Cardiac fibroblast (primary cell): ENCODE measurements around the gene PLEKHG4B.
"Not testable (repeated sequence)": the region's sequence is repeated elsewhere in the genome, so short reads cannot be mapped to it uniquely, and the experiment has no call there.

Experiments
- DNase-seq, 2 donors: peaks; one replicate each; pipeline versions ENCODE4 v3.0.0 to v3.0.0-alpha.2; 2010; ENCODE audit warnings: low read depth in 2 of 2
- H3K4me3 ChIP-seq, 2 donors: replicated peaks in 1 of 2; 1 replicate in 1 of 2; 2 replicates in 1 of 2; pipeline ENCODE4 v1.5.1; 2011; ENCODE audit warnings: low read depth in 2 of 2, low read length in 2 of 2, mild to moderate bottlenecking in 2 of 2, moderate library complexity in 1 of 2
- TF ChIP-seq, protein P1 (sequence below): IDR thresholded peaks from one replicate; pipeline ENCODE4 v1.5.1; 2011; ENCODE audit warnings: low read depth, mild to moderate bottlenecking, low read length, inconsistent platforms

Gene PLEKHG4B

GRCh38 chr5:53381-54174 lies 38.4 kb upstream of the PLEKHG4B start:
- H3K4me3 ChIP-seq, result peak overlapping the region; percentile 42 to 46
- TF ChIP-seq, protein P1, sequence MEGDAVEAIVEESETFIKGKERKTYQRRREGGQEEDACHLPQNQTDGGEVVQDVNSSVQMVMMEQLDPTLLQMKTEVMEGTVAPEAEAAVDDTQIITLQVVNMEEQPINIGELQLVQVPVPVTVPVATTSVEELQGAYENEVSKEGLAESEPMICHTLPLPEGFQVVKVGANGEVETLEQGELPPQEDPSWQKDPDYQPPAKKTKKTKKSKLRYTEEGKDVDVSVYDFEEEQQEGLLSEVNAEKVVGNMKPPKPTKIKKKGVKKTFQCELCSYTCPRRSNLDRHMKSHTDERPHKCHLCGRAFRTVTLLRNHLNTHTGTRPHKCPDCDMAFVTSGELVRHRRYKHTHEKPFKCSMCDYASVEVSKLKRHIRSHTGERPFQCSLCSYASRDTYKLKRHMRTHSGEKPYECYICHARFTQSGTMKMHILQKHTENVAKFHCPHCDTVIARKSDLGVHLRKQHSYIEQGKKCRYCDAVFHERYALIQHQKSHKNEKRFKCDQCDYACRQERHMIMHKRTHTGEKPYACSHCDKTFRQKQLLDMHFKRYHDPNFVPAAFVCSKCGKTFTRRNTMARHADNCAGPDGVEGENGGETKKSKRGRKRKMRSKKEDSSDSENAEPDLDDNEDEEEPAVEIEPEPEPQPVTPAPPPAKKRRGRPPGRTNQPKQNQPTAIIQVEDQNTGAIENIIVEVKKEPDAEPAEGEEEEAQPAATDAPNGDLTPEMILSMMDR, result no peak
- peak; percentile 8 to 36 for DNase-seq

- TF ChIP-seq, protein P1, result no peak
- H3K4me3 ChIP-seq, result peak overlapping the region; percentile 42 to 46
- no peak for DNase-seq
These were observed 37.7 kb upstream of the PLEKHG4B start for GRCh38 chr5:54175-54730.

DNA sequence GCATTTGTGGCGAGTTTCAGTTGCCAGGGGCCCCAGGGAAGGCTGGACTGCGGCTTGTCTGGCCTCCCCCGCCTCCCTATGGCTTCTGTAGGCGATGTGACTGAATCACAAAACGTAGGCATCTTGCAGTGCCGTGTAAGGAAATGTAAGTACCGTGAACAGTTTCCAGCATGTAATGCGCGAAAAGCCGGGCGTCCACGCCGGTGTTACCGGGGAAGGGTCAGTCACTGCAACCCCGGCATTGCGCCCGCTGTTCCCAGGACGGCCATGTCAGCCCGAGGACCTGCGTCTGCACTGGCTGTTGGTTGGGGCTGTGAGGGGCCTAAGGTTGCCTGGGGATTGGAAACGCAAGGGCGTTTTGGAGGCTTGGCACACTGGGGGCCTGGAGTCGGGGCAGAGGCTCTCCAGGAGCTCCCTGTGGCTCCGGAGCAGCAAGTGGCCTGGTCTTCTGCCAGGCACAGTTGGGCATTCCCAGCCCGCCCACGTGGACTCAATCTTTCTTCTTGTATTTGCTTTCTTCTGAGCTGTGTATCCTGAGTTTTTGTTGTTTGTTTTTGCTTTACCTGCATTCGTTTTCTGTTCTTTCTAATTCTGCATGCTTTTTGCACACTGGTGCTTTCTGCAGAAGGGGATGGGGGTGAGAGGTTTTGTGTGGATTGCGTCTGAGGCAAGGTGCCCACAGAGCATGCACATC lies 36.9 kb upstream of the PLEKHG4B start:
- no peak overlapping the region for H3K4me3 ChIP-seq
- TF ChIP-seq, protein P1, result no peak
- no peak for DNase-seq

DNA sequence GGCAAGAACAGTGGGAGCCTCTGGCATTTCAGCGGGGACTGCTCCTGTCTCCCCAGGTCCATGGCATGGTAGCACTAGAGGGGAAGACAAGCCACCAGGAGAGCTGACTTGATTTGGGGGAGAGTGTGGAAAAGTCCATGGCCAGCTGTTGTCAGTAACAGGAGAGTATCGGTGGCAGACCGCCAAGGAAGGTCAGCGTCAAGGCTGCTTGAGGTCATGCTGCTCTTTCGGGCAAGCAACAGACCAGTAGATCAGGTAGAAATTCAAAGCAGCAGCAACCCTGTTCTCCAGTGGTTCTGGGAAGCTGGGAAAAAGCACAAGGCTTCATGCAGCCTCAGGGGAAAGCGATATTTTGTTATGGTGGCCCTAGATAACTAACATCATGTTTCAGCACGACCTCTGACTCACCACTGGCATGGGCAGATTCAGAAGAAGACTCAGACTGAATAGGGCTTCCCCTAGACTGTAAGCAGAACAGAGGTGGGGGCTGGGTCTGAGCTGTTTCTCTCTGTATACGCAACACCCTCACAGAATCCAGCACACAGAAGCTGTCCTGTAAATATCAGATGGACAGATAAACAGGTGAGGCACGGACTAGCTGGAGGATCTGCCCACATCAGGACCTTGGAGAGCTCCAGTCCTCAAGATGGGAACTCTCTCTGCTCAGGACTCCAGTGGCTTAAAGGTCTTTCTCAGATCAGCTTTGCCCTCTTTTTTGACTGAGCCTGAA lies 35.2 kb upstream of the PLEKHG4B start:
- H3K4me3 ChIP-seq, result no peak overlapping the region
- DNase-seq, result peak; percentile 21 to 50
- TF ChIP-seq, protein P1, result no peak

DNA sequence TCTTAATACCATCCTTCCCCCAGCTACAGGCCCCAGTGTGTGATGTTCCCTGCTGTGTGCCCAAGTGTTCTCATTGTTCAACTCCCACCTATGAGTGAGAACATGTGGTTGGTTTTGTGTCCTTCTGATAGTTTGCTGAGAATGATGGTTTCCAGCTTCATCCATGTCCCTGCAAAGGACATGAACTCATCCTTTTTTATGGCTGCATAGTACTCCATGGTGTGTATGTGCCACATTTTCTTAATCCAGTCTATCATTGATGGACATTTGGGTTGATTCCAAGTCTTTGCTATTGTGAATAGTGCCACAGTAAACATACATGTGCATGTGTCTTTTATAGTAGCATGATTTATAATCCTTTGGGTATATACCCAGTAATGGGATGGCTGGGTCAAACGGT lies 31.7 kb upstream of the PLEKHG4B start:
- not testable (repeated sequence) for H3K4me3 ChIP-seq, DNase-seq

DNA sequence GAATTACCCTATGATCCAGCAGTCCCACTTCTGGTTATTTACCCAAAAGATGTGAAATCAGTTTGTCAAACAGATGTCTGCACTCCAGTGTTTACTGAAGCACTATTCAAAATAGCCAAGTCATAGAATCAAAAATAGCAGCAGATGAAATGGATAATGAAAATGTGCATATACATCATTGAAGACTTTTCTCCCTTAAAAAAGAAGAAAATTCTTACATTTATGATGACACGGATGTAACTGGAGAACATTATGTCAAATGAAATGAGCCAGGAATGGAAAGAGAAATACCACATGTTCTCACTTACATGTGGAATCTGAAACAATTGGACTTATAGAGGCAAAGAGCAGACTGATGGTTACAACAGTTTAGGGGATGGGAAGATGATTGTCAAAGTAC lies 21.5 kb upstream of the PLEKHG4B start:
- no peak overlapping the region for H3K4me3 ChIP-seq
- TF ChIP-seq, protein P1, result no peak
- no peak for DNase-seq

DNA sequence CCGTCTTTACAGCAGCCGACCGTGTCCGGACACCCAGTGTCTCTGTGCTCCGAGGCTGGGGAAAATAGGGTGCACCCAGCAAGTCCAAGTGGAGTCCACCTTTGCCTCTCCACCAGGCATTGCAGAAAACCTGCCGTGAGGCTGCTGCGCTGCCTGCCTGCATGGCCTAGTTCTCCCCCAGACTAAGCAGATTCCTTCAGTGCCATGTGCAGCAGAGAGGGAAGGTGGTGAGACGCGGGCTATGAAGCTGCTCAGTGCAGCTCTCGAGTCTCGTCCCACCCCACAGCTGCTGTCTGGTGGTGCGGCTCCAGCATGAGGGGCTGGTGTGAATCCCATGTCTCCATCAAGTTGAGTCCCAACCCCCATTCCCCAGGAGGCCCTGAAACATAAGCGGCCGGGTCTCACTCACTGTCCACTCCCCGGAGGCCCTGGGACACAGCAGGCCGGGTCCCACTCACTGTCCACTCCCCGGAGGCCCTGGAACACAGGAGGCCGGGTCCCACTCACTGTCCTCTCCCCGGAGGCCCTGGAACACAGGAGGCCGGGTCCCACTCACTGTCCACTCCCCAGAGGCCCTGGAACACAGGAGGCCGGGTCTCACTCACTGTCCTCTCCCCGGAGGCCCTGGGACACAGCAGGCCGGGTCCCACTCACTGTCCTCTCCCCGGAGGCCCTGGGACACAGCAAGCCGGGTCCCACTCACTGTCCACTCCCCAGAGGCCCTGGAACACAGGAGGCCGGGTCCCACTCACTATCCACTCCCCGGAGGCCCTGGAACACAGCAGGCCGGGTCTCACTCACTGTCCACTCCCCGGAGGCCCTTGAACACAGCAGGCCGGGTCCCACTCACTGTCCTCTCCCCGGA lies 19.4 kb upstream of the PLEKHG4B start:
- not testable (repeated sequence) for H3K4me3 ChIP-seq, DNase-seq

GRCh38 chr5:73181-73447 lies 18.9 kb upstream of the PLEKHG4B start:
- not testable (repeated sequence) for H3K4me3 ChIP-seq, DNase-seq
